Thoracic aorta (tissue), 2 donors: ENCODE data around the gene PTGFRN. TPM values are rescaled to one million over a fixed set of nuclear protein-coding genes. Genes with fewer than 3 reads are reported as not detected.

ENCODE experiments used
- ATAC-seq: fragments of 150-250 bp; one replicate; pipeline ENCODE4 v1.8.0; 2017; ENCODE audit warnings: low read depth; ENCODE audit not compliant: insufficient number of reproducible peaks, low FRiP score
- DNase-seq: peaks from one replicate; pipeline ENCODE4 v3.0.0-alpha.2; 2020; ENCODE audit warnings: low spot score
- H3K27ac ChIP-seq, 2 donors: fragments of 200-600 bp; sonication (generic); 1 replicate in 1 of 2; 2 replicates in 1 of 2; pipeline ENCODE4 v1.5.1; 2016; ENCODE audit warnings: mild to moderate bottlenecking in 2 of 2, moderate library complexity in 2 of 2
- H3K27me3 ChIP-seq: fragments of 200-600 bp; sonication (generic); replicated peaks from 2 replicates; pipeline ENCODE4 v1.6.0; 2016; ENCODE audit warnings: mild to moderate bottlenecking; ENCODE audit not compliant: insufficient read depth
- H3K36me3 ChIP-seq: fragments of 200-600 bp; sonication (generic); one replicate; pipeline ENCODE4 v1.5.1; 2016
- H3K4me1 ChIP-seq, 2 donors: fragments of 200-600 bp; sonication (generic); 1 replicate in 1 of 2; 2 replicates in 1 of 2; pipeline versions ENCODE4 v1.5.1 to v1.6.0; 2016; ENCODE audit warnings: low read depth in 2 of 2, mild to moderate bottlenecking in 1 of 2; ENCODE audit not compliant: control insufficient read depth in 1 of 2
- H3K4me3 ChIP-seq: fragments of 200-600 bp; sonication (generic); 2 replicates; pipeline ENCODE4 v1.5.1; 2016; ENCODE audit warnings: mild to moderate bottlenecking
- H3K9me3 ChIP-seq: fragments of 200-600 bp; sonication (generic); 2 replicates; pipeline ENCODE4 v1.5.1; 2016
- CTCF ChIP-seq: fragments of 200-600 bp; sonication (generic); IDR thresholded peaks from one replicate; pipeline ENCODE4 v1.5.1; 2019; ENCODE audit warnings: antibody characterized with exemption
- total RNA-seq, 2 donors: library from RNA; depleted of rRNA; stranded (reverse); fragments of >200 nt; gene quantifications; one replicate each; pipeline versions ENCODE4 v1.1.0 to v1.2.3, GENCODE V29; 2016

Gene PTGFRN
- total RNA-seq, 2 donors from 2014 or later = 24.5 to 32.7 TPM

GRCh38 chr1:117032681-117033539 is 123.2 kb downstream of the PTGFRN start:
- ATAC-seq (no peak), DNase-seq (no peak)
- no peak for TF ChIP-seq CTCF
- Histone ChIP-seq H3K36me3 (no peaks in the 10 kb centered on the region), H3K27ac (no peak overlapping the region), H3K4me1 (no peaks in the 10 kb centered on the region), H3K4me3 (no peak overlapping the region), H3K9me3 (no peaks in the 10 kb centered on the region), H3K27me3 (no peaks in the 10 kb centered on the region)

GRCh38 chr1:117033772-117034171 is 124.1 kb downstream of the PTGFRN start:
- Histone ChIP-seq H3K4me3 (no peak overlapping the region), H3K27ac (no peak overlapping the region), H3K36me3 (no peaks in the 10 kb centered on the region), H3K27me3 (no peaks in the 10 kb centered on the region), H3K9me3 (no peaks in the 10 kb centered on the region), H3K4me1 (no peaks in the 10 kb centered on the region)
- ATAC-seq (no peak), DNase-seq (no peak)
- no peak for TF ChIP-seq CTCF

GRCh38 chr1:117034791-117035290 is 125.1 kb downstream of the PTGFRN start:
- H3K36me3 ChIP-seq = no peaks in the 10 kb centered on the region
- H3K27me3 ChIP-seq = no peaks in the 10 kb centered on the region
- no peak for ATAC-seq
- H3K27ac ChIP-seq = no peak overlapping the region
- H3K9me3 ChIP-seq = no peaks in the 10 kb centered on the region
- no peaks in the 10 kb centered on the region for H3K4me1 ChIP-seq
- no peak for TF ChIP-seq CTCF
- no peak for DNase-seq
- H3K4me3 ChIP-seq = no peak overlapping the region

- Histone ChIP-seq H3K9me3 (no peaks in the 10 kb centered on the region), H3K4me1 (no peaks in the 10 kb centered on the region), H3K4me3 (no peak overlapping the region), H3K27me3 (no peaks in the 10 kb centered on the region), H3K27ac (no peak overlapping the region), H3K36me3 (no peaks in the 10 kb centered on the region)
- ATAC-seq (no peak), DNase-seq (no peak)
- TF ChIP-seq CTCF = no peak
Measured at GRCh38 chr1:117036018-117036461, 126.3 kb downstream of the PTGFRN start.

- H3K27me3 ChIP-seq = no peaks in the 10 kb centered on the region
- ATAC-seq = no peak
- no peaks in the 10 kb centered on the region for H3K4me1 ChIP-seq
- no peak overlapping the region for H3K27ac ChIP-seq
- DNase-seq = no peak
- TF ChIP-seq CTCF = no peak
- no peaks in the 10 kb centered on the region for H3K36me3 ChIP-seq
- no peak overlapping the region for H3K4me3 ChIP-seq
- no peaks in the 10 kb centered on the region for H3K9me3 ChIP-seq
Measured at GRCh38 chr1:117037802-117038201, 128.1 kb downstream of the PTGFRN start.
